GM21360 (cell line): ENCODE results near the gene MMUT.
"Not testable (repeated sequence)": the region's sequence is repeated elsewhere in the genome, so short reads cannot be mapped to it uniquely, and the experiment has no call there.

Experiments used
- ATAC-seq: cut with Tn5 transposase; IDR thresholded peaks from one replicate; pipeline ENCODE4 v1.9.1; 2021; ENCODE audit warnings: mild to moderate bottlenecking, moderate library complexity; ENCODE audit not compliant: unreplicated experiment

MMUT gene

GRCh38 chr6:49462927-49463611 is at the start of gene MMUT, which contains the start of gene CENPQ:
Gene MMUT, minus strand, starts transcription at chr6:49463253. Its CDS starts 3,787 bp downstream, at chr6:49459466.
Gene CENPQ, plus strand, starts transcription at chr6:49463370. Its CDS starts 6,807 bp downstream, at chr6:49470177.
- peak; percentile 98 for ATAC-seq

- ATAC-seq, result no peak
Measured at GRCh38 chr6:49509342-49509741, 46.3 kb upstream of the MMUT start.

- no peak for ATAC-seq
Measured at GRCh38 chr6:49506569-49507111, 43.6 kb upstream of the MMUT start.

GRCh38 chr6:49504666-49505065 is 41.6 kb upstream of the MMUT start:
- no peak for ATAC-seq

GRCh38 chr6:49499623-49500022 is 36.6 kb upstream of the MMUT start, which contains the start of gene GLYATL3:
Gene GLYATL3, plus strand, starts transcription at chr6:49499923. Its CDS starts 12,068 bp downstream, at chr6:49511991.
- no peak for ATAC-seq

- ATAC-seq, result no peak
Measured at GRCh38 chr6:49499126-49499525, 36.1 kb upstream of the MMUT start.

- no peak for ATAC-seq
Measured at GRCh38 chr6:49497304-49497703, 34.3 kb upstream of the MMUT start.

- no peak for ATAC-seq
Measured at GRCh38 chr6:49490633-49491032, 27.6 kb upstream of the MMUT start.

- ATAC-seq, result not testable (repeated sequence)
Measured at GRCh38 chr6:49483380-49483779, 20.3 kb upstream of the MMUT start.

- ATAC-seq, result not testable (repeated sequence)
Measured at GRCh38 chr6:49481846-49482245, 18.8 kb upstream of the MMUT start.

- ATAC-seq, result no peak
Measured at GRCh38 chr6:49479308-49479970, 16.4 kb upstream of the MMUT start.

- ATAC-seq, result not testable (repeated sequence)
Measured at GRCh38 chr6:49476564-49476963, 13.5 kb upstream of the MMUT start.

GRCh38 chr6:49468042-49468441 is 5.0 kb upstream of the MMUT start:
- no peak for ATAC-seq

GRCh38 chr6:49464691-49465090 is 1.6 kb upstream of the MMUT start:
- no peak for ATAC-seq

- ATAC-seq, result peak; percentile 4
Measured at GRCh38 chr6:49463612-49463967, 537 bp upstream of the MMUT start.

- ATAC-seq, result peak; percentile 4
Measured at GRCh38 chr6:49462599-49462926, 490 bp downstream of the MMUT start.

- no peak for ATAC-seq
Measured at GRCh38 chr6:49462071-49462470, 982 bp downstream of the MMUT start.

GRCh38 chr6:49457771-49458170 is 5.3 kb downstream of the MMUT start:
- ATAC-seq, result no peak

- ATAC-seq, result peak; percentile 65
Measured at GRCh38 chr6:49454787-49455709, 8.0 kb downstream of the MMUT start.

GRCh38 chr6:49453221-49453620 is 9.8 kb downstream of the MMUT start:
- ATAC-seq, result no peak

GRCh38 chr6:49430866-49431265 is 32.2 kb downstream of the MMUT start:
- no peak for ATAC-seq
